Large intestine (tissue), 3 donors: ENCODE data around the gene FSTL4. TPM values are rescaled to one million over a fixed set of nuclear protein-coding genes. Genes with fewer than 3 reads are reported as not detected.

ENCODE experiments used
- DNase-seq, 2 donors: peaks; one replicate each; pipeline versions ENCODE4 v3.0.0 to v3.0.0-alpha.2; 2013
- H3K27ac ChIP-seq: one replicate; pipeline ENCODE4 v1.5.1; 2013; ENCODE audit warnings: low read length
- H3K27me3 ChIP-seq: 2 replicates; pipeline ENCODE4 v1.6.1; 2013; ENCODE audit warnings: low read length; ENCODE audit not compliant: control insufficient read depth, insufficient read depth
- H3K36me3 ChIP-seq: 2 replicates; pipeline ENCODE4 v1.6.1; 2013; ENCODE audit warnings: low read length; ENCODE audit not compliant: control insufficient read depth, insufficient read depth
- H3K4me1 ChIP-seq: one replicate; pipeline ENCODE4 v1.6.1; 2013; ENCODE audit warnings: low read length; ENCODE audit not compliant: control insufficient read depth, insufficient read depth
- H3K4me3 ChIP-seq: one replicate; pipeline ENCODE4 v1.5.1; 2013; ENCODE audit warnings: low read length
- H3K9me3 ChIP-seq: one replicate; pipeline ENCODE4 v1.6.1; 2013; ENCODE audit warnings: mild to moderate bottlenecking, low read depth, low read length, moderate library complexity; ENCODE audit not compliant: control insufficient read depth
- WGBS: methylation state at CpG from one replicate; pipeline ENCODE4 v1.1.5; 2013; ENCODE audit warnings: low lambda C conversion rate; ENCODE audit not compliant: insufficient coverage; 5-methylcytosine and 5-hydroxymethylcytosine counted together
- polyA plus RNA-seq: library from polyadenylated mRNA; unstranded; fragments of 120-200 nt; gene quantifications from one replicate; pipeline ENCODE4 v1.2.1, GENCODE V29; 2013

FSTL4 gene
- polyA plus RNA-seq, 1 donor = 1.4 TPM

GRCh38 chr5:133641683-133642082 lies 29.3 kb upstream of the FSTL4 start:
- Histone ChIP-seq H3K4me1 (no peaks in the 10 kb centered on the region), H3K27ac (no peak overlapping the region), H3K9me3 (no peaks in the 10 kb centered on the region), H3K36me3 (no peaks in the 10 kb centered on the region), H3K27me3 (peaks cover 14% of the 10 kb centered on the region), H3K4me3 (no peak overlapping the region)
- no peak for DNase-seq

- no peaks in the 10 kb centered on the region for H3K36me3 ChIP-seq
- no peak overlapping the region for H3K4me3 ChIP-seq
- DNase-seq = no peak
- no CpG with 5 or more reads among the region's 4 CpGs for WGBS
- peaks cover 10% of the 10 kb centered on the region for H3K27me3 ChIP-seq
- H3K27ac ChIP-seq = no peak overlapping the region
- H3K4me1 ChIP-seq = no peaks in the 10 kb centered on the region
- H3K9me3 ChIP-seq = no peaks in the 10 kb centered on the region
Observed at GRCh38 chr5:133639850-133640528, 27.6 kb upstream of the FSTL4 start.

GRCh38 chr5:133638436-133638835 lies 26.1 kb upstream of the FSTL4 start:
- Histone ChIP-seq H3K4me3 (no peak overlapping the region), H3K27me3 (peaks cover 10% of the 10 kb centered on the region), H3K4me1 (no peaks in the 10 kb centered on the region), H3K36me3 (no peaks in the 10 kb centered on the region), H3K9me3 (no peaks in the 10 kb centered on the region), H3K27ac (no peak overlapping the region)
- no peak for DNase-seq
- 57% methylated on average over 4 of the region's 4 CpGs for WGBS

- Histone ChIP-seq H3K4me3 (no peak overlapping the region), H3K27me3 (peaks cover 9% of the 10 kb centered on the region), H3K27ac (no peak overlapping the region), H3K36me3 (no peaks in the 10 kb centered on the region), H3K9me3 (no peaks in the 10 kb centered on the region), H3K4me1 (no peaks in the 10 kb centered on the region)
- DNase-seq = no peak
- no CpG with 5 or more reads among the region's 2 CpGs for WGBS
Observed at GRCh38 chr5:133637206-133637605, 24.9 kb upstream of the FSTL4 start.

- Histone ChIP-seq H3K4me3 (no peak overlapping the region), H3K36me3 (no peaks in the 10 kb centered on the region), H3K27me3 (peaks cover 3% of the 10 kb centered on the region), H3K27ac (no peak overlapping the region), H3K4me1 (no peaks in the 10 kb centered on the region), H3K9me3 (no peaks in the 10 kb centered on the region)
- no peak for DNase-seq
- no CpG with 5 or more reads among the region's 1 CpG for WGBS
Observed at GRCh38 chr5:133635051-133635450, 22.7 kb upstream of the FSTL4 start.

GRCh38 chr5:133627180-133627579 lies 14.8 kb upstream of the FSTL4 start:
- WGBS = 60% methylated on average over 1 of the region's 1 CpG
- Histone ChIP-seq H3K4me3 (no peak overlapping the region), H3K9me3 (no peaks in the 10 kb centered on the region), H3K27ac (no peak overlapping the region), H3K36me3 (no peaks in the 10 kb centered on the region), H3K4me1 (no peaks in the 10 kb centered on the region), H3K27me3 (no peaks in the 10 kb centered on the region)
- no peak for DNase-seq

GRCh38 chr5:133624316-133624715 lies 12.0 kb upstream of the FSTL4 start:
- WGBS = 0% methylated on average over 1 of the region's 3 CpGs
- DNase-seq = no peak
- H3K27me3 ChIP-seq = no peaks in the 10 kb centered on the region
- H3K4me1 ChIP-seq = no peaks in the 10 kb centered on the region
- no peak overlapping the region for H3K4me3 ChIP-seq
- H3K9me3 ChIP-seq = no peaks in the 10 kb centered on the region
- H3K36me3 ChIP-seq = no peaks in the 10 kb centered on the region
- no peak overlapping the region for H3K27ac ChIP-seq

GRCh38 chr5:133618141-133618540 lies 5.8 kb upstream of the FSTL4 start:
- H3K4me3 ChIP-seq = no peak overlapping the region
- DNase-seq = no peak
- no peaks in the 10 kb centered on the region for H3K9me3 ChIP-seq
- WGBS = no CpG with 5 or more reads among the region's 1 CpG
- peaks cover 23% of the 10 kb centered on the region for H3K27me3 ChIP-seq
- H3K27ac ChIP-seq = no peak overlapping the region
- no peaks in the 10 kb centered on the region for H3K4me1 ChIP-seq
- no peaks in the 10 kb centered on the region for H3K36me3 ChIP-seq

- Histone ChIP-seq H3K4me1 (peaks cover 3% of the 10 kb centered on the region), H3K4me3 (no peak overlapping the region), H3K9me3 (peaks cover 3% of the 10 kb centered on the region), H3K27me3 (peaks cover 61% of the 10 kb centered on the region), H3K27ac (no peak overlapping the region), H3K36me3 (no peaks in the 10 kb centered on the region)
- WGBS = no CpG with 5 or more reads among the region's 2 CpGs
- DNase-seq = no peak
Observed at GRCh38 chr5:133613743-133614142, 1.4 kb upstream of the FSTL4 start.

- WGBS = no CpG with 5 or more reads among the region's 5 CpGs
Observed at GRCh38 chr5:133613184-133613583, 843 bp upstream of the FSTL4 start.

More at GRCh38 chr5:133613184-133613583, 843 bp upstream of the FSTL4 start:
- peaks cover 3% of the 10 kb centered on the region for H3K9me3 ChIP-seq
- H3K27me3 ChIP-seq = peaks cover 65% of the 10 kb centered on the region
- no peak overlapping the region for H3K4me3 ChIP-seq
- H3K27ac ChIP-seq = no peak overlapping the region
- H3K36me3 ChIP-seq = no peaks in the 10 kb centered on the region
- no peak for DNase-seq
- peaks cover 3% of the 10 kb centered on the region for H3K4me1 ChIP-seq
